Activated B cell treated with CpG ODN at 0.5 μM for 24 hours (primary cell): ENCODE data around the gene ERCC2. TPM values are rescaled to one million over a fixed set of nuclear protein-coding genes. Genes with fewer than 3 reads are reported as not detected.
"Not testable (repeated sequence)": the region's sequence is repeated elsewhere in the genome, so short reads cannot be mapped to it uniquely, and the experiment has no call there.

Experiments
- ATAC-seq: fragments of 200-7000 bp; cut with Tn5 transposase; one replicate; pipeline ENCODE4 v1.10.0; 2021; ENCODE audit warnings: low read depth, mild to moderate bottlenecking, moderate library complexity
- CTCF ChIA-PET: fragments of 350-600 bp; sonication (Branson Sonifier 250); formaldehyde crosslinking; loops from one replicate; lab custom pipeline; 2021; ENCODE audit warnings: antibody characterized with exemption; lab: Charles Lee
- POLR2A ChIA-PET: fragments of 350-600 bp; sonication (Branson Sonifier 250); formaldehyde crosslinking; loops from one replicate; lab custom pipeline; 2021; ENCODE audit warnings: antibody characterized with exemption; lab: Charles Lee
- DNase-seq: peaks from one replicate; pipeline ENCODE4 v3.0.0; 2022
- H3K27ac Mint-ChIP-seq: one replicate; pipeline ENCODE4 v1.8.0; 2020; ENCODE audit warnings: mixed read lengths
- H3K27me3 Mint-ChIP-seq: one replicate; pipeline ENCODE4 v1.8.0; 2021; ENCODE audit warnings: mixed read lengths
- H3K36me3 Mint-ChIP-seq: one replicate; pipeline ENCODE4 v1.8.0; 2021; ENCODE audit warnings: low read depth, mixed read lengths
- H3K4me1 Mint-ChIP-seq: one replicate; pipeline ENCODE4 v1.8.0; 2021; ENCODE audit warnings: mixed read lengths
- H3K4me3 Mint-ChIP-seq: one replicate; pipeline ENCODE4 v1.8.0; 2020; ENCODE audit warnings: mild to moderate bottlenecking, mixed read lengths
- H3K9me3 Mint-ChIP-seq: one replicate; pipeline ENCODE4 v1.8.0; 2020; ENCODE audit warnings: mixed read lengths
- intact Hi-C: fragments of 100-400 bp; cut with micrococcal nuclease; formaldehyde crosslinking; loops from one replicate; pipeline ENCODE4 v1.15.1; 2024
- total RNA-seq: library from RNA; stranded (reverse); gene quantifications from 2 replicates; pipeline ENCODE4 v1.2.3, GENCODE V29; 2022
- TF ChIP-seq, protein P1 (sequence below): fragments of 200-600 bp; IDR thresholded peaks from one replicate; pipeline ENCODE4 v1.8.0; 2022; ENCODE audit warnings: antibody characterized with exemption, mild to moderate bottlenecking

The ERCC2 gene
- total RNA-seq, 1 donor from 2014 or later: 29.8 TPM

DNA sequence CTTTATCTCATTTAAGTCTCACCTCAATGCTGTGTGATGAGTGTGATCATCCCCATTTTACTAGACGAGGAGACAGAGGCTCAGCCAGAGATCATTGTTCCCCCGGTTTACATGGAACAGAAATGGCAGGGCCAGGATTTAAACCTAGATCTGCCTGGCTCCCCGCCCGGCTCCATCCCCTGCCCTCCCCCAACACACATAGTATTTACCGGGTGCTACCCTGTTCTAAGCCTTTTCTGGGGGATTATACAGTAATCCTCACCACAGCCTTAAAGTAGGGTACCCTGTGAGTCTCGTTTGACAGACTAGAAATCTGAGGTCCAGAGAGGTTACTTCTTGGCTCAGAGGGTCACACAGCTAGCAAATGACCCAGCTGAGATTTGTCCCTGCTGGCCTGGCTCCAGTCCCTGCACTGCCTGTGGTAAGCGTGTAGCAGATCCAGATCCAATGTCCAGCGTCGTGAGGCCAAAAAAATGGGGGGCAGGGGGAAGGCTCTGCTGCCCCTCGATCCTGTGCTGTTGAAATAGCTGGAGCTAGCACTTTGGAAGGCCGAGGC is 33.6 kb downstream of the ERCC2 start:
- ChIA-PET CTCF (no interaction called here), POLR2A (interaction anchor here (0.6 kb wide), 1 partner anchor 58 kb away, joined by 3 read pairs; no protein-coding TSS in a partner anchor)
- intact Hi-C loops: no loop called here
- no peak for DNase-seq
- peaks cover 7% of the 10 kb centered on the region for H3K4me1 Mint-ChIP-seq
- H3K4me3 Mint-ChIP-seq: no peak overlapping the region
- H3K27me3 Mint-ChIP-seq: peaks cover 11% of the 10 kb centered on the region
- no peak overlapping the region for H3K27ac Mint-ChIP-seq
- H3K36me3 Mint-ChIP-seq: no peaks in the 10 kb centered on the region
- TF ChIP-seq, protein P1, sequence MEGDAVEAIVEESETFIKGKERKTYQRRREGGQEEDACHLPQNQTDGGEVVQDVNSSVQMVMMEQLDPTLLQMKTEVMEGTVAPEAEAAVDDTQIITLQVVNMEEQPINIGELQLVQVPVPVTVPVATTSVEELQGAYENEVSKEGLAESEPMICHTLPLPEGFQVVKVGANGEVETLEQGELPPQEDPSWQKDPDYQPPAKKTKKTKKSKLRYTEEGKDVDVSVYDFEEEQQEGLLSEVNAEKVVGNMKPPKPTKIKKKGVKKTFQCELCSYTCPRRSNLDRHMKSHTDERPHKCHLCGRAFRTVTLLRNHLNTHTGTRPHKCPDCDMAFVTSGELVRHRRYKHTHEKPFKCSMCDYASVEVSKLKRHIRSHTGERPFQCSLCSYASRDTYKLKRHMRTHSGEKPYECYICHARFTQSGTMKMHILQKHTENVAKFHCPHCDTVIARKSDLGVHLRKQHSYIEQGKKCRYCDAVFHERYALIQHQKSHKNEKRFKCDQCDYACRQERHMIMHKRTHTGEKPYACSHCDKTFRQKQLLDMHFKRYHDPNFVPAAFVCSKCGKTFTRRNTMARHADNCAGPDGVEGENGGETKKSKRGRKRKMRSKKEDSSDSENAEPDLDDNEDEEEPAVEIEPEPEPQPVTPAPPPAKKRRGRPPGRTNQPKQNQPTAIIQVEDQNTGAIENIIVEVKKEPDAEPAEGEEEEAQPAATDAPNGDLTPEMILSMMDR: no peak
- no peaks in the 10 kb centered on the region for H3K9me3 Mint-ChIP-seq
- no peak for ATAC-seq

DNA sequence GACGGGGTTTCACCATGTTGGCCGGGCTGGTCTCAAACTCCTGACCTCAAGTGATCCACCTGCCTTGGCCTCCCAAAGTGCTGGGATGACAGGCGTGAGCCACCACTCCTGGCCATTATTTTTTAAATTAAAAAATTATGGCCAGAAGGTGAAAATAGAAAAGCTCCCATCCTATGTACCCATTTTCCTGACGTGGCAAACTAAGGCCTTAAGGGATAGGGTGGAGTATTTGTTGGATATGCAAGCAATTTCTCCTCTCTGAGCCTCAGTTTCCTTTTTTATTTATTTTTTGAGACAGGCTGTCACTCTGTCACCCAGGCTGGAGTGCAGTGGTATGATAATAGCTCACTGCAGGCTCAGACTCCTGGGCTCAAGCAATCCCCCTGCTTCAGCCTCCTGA is 35.5 kb downstream of the ERCC2 start:
- peaks cover 10% of the 10 kb centered on the region for H3K27me3 Mint-ChIP-seq
- H3K4me1 Mint-ChIP-seq, ATAC-seq, H3K36me3 Mint-ChIP-seq, H3K9me3 Mint-ChIP-seq, intact Hi-C loops, DNase-seq, POLR2A ChIA-PET, H3K4me3 Mint-ChIP-seq, H3K27ac Mint-ChIP-seq: not testable (repeated sequence)
- CTCF ChIA-PET: interaction anchor here (0.7 kb wide), 1 partner anchor 209 kb away, joined by 3 read pairs; no protein-coding TSS in a partner anchor

DNA sequence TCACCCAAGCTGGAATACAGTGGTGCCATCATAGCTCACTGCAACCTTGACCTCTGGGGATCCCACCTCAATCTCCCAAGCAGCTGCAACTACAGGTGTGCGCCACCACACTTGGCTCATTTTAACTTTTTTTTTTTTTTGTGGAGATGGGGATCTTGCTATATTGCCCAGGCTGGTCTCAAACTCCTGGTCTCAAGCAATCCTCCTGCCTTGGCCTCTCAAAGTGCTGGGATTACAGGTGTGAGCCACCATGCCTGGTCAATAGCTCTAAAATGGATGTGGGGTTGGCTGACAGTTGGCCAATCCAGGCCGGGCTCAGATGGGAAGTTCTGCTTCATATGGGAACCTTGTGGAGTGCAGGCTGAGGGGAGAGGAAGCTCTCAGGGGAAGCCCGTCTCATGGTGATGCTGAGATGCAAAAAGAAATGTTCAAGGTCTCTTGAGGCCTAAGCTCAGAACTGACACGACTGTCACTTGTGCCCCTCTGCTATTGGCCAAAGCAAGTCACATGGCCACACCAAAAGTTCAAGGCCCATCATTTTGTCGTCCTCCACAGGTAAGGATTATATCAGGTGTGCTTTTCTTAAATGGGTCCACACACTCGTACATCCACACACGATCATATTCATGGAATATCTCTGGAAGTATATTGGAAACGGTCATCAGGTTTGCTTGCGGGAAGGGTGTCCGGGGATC is 36.6 kb downstream of the ERCC2 start:
- no peak overlapping the region for H3K27ac Mint-ChIP-seq
- H3K36me3 Mint-ChIP-seq: no peaks in the 10 kb centered on the region
- intact Hi-C loops: no loop called here
- TF ChIP-seq, protein P1: no peak
- DNase-seq (no peak), ATAC-seq (no peak)
- H3K4me1 Mint-ChIP-seq: peaks cover 3% of the 10 kb centered on the region
- POLR2A ChIA-PET: interaction anchor here (0.6 kb wide), 1 partner anchor 15 kb away, joined by 4 read pairs; no protein-coding TSS in a partner anchor
- no peaks in the 10 kb centered on the region for H3K9me3 Mint-ChIP-seq
- peaks cover 9% of the 10 kb centered on the region for H3K27me3 Mint-ChIP-seq
- CTCF ChIA-PET: interaction anchor here (0.6 kb wide), 1 partner anchor 68 kb away, joined by 4 read pairs; no protein-coding TSS in a partner anchor
- H3K4me3 Mint-ChIP-seq: no peak overlapping the region

DNA sequence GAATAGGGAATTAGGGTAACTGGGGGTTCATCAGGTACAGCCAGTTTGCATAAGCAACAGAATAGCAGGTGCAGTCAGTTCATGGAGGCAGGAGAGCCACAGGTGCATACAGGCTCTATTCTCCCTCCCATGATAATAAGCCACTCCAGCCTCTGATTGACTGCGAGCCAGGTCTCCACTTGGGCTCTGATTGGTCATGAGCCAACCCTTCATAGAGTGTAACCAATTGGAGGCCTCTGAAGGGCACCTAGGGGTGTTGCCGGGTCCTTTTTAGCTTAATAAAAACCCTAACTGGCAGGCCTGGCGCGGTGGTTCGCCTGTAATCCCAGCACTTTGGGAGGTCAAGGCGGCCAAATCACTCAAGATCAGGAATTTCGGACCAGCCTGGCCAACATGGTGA is 39.0 kb downstream of the ERCC2 start:
- CTCF ChIA-PET: no interaction called here
- intact Hi-C loops: no loop called here
- H3K27ac Mint-ChIP-seq: no peak overlapping the region
- no peaks in the 10 kb centered on the region for H3K9me3 Mint-ChIP-seq
- no peaks in the 10 kb centered on the region for H3K36me3 Mint-ChIP-seq
- H3K4me1 Mint-ChIP-seq: peaks cover under 1% of the 10 kb centered on the region
- POLR2A ChIA-PET: no interaction called here
- no peak for DNase-seq
- H3K4me3 Mint-ChIP-seq: no peak overlapping the region
- TF ChIP-seq, protein P1: no peak
- no peak for ATAC-seq
- peaks cover 11% of the 10 kb centered on the region for H3K27me3 Mint-ChIP-seq

DNA sequence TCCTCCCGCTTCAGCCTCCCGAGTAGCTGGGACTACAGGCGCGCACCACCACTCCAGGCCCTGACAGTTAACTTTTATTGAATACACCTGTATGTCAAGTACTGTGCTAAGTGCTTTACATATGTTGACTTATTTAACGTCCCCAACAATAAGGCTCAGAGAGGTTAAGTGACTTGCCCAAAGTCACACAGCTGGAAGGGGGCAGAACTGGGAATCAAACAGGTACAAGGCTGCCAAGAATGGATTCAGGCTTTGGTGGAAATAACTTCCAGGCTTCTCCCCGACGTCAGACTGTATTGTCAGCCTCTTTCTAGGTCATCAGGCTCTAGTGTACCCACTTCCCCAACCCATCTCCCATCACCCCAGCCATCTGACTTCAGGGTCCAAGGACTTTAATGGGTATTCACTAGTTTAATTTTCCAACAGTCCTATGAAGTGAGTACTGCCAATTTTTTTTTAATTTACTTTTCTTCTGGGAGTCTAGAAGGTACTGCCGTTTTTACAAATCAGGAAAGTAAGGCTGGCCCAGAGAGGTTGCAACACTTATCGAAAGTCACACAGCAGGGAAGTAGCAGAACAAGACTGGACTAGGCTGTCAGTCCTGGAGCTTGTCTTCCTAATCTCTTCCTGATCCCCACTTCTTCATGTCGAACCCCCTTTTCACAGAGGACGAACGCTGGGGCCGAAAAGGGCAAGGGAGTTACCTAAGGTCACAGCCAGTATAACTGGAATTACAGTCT is 42.8 kb downstream of the ERCC2 start:
- ChIA-PET CTCF (interaction anchor here (0.6 kb wide), 1 partner anchor 1965 kb away, joined by 3 read pairs; no protein-coding TSS in a partner anchor), POLR2A (no interaction called here)
- ATAC-seq: no peak
- H3K27me3 Mint-ChIP-seq: peaks cover 22% of the 10 kb centered on the region
- intact Hi-C loops: no loop called here
- H3K27ac Mint-ChIP-seq: no peak overlapping the region
- H3K4me3 Mint-ChIP-seq: no peak overlapping the region
- DNase-seq: no peak
- peaks cover 2% of the 10 kb centered on the region for H3K4me1 Mint-ChIP-seq
- TF ChIP-seq, protein P1: no peak
- H3K36me3 Mint-ChIP-seq: no peaks in the 10 kb centered on the region
- no peaks in the 10 kb centered on the region for H3K9me3 Mint-ChIP-seq
